Naive thymus-derived CD8-positive, alpha-beta T cell (primary cell): ENCODE measurements around the gene NUAK1. TPM values are rescaled to one million over a fixed set of nuclear protein-coding genes. Genes with fewer than 3 reads are reported as not detected.

Source experiments
- ATAC-seq, 2 donors: fragments of 150-1000 bp; cut with Tn5 transposase in 1 of 2; sonication (Bioruptor Pico), chemical (Tn5 transposase) in 1 of 2; 1 replicate in 1 of 2; 2 replicates in 1 of 2; pipeline ENCODE4 v1.10.0; 2021; ENCODE audit warnings: mild to moderate bottlenecking in 2 of 2, moderate library complexity in 2 of 2
- POLR2A ChIA-PET: fragments of 350-600 bp; sonication (Branson Sonifier 250); formaldehyde crosslinking; loops from one replicate; lab custom pipeline; 2021; ENCODE audit warnings: antibody characterized with exemption; lab: Charles Lee
- DNase-seq, 10 donors: peaks; one replicate each; pipeline versions ENCODE4 v3.0.0 to v3.0.0-alpha.2; 2020 to 2022
- H3K27ac Mint-ChIP-seq, 10 donors: one replicate each; pipeline ENCODE4 v1.8.0; 2020 to 2022; ENCODE audit warnings: mild to moderate bottlenecking in 10 of 10, mixed read lengths in 10 of 10, moderate library complexity in 4 of 10, inconsistent platforms in 1 of 10
- H3K27me3 Mint-ChIP-seq, 5 donors: one replicate each; pipeline ENCODE4 v1.8.0; 2021 to 2022; ENCODE audit warnings: mixed read lengths in 5 of 5
- H3K36me3 Mint-ChIP-seq, 3 donors: one replicate each; pipeline ENCODE4 v1.8.0; 2020 to 2022; ENCODE audit warnings: mixed read lengths in 3 of 3, mild to moderate bottlenecking in 2 of 3, inconsistent platforms in 1 of 3
- H3K4me1 Mint-ChIP-seq, 4 donors: one replicate each; pipeline ENCODE4 v1.8.0; 2021 to 2022; ENCODE audit warnings: mixed read lengths in 4 of 4
- H3K4me3 Mint-ChIP-seq, 10 donors: one replicate each; pipeline ENCODE4 v1.8.0; 2020 to 2022; ENCODE audit warnings: mild to moderate bottlenecking in 10 of 10, mixed read lengths in 10 of 10, moderate library complexity in 6 of 10, inconsistent platforms in 1 of 10
- H3K9me3 Mint-ChIP-seq, 9 donors: one replicate each; pipeline ENCODE4 v1.8.0; 2020 to 2022; ENCODE audit warnings: mixed read lengths in 9 of 9, mild to moderate bottlenecking in 3 of 9, inconsistent platforms in 1 of 9, moderate library complexity in 1 of 9
- polyA plus RNA-seq, 3 donors: library from polyadenylated mRNA; unstranded; fragments of 300-500 nt; fragmentation: Illumina TruSeq; gene quantifications; one replicate each; pipeline ENCODE4 v1.2.3, GENCODE V29; 2021
- total RNA-seq, 8 experiments: library from RNA in 2 of 8; stranded (reverse) in 2 of 8; gene quantifications; one replicate each; pipeline ENCODE4 v1.2.3 and lab custom pipeline; 2021 to 2026

The NUAK1 gene
- total and polyA plus RNA-seq, 5 experiments from 2014 or later = 0.08 TPM; not detected in 4

DNA sequence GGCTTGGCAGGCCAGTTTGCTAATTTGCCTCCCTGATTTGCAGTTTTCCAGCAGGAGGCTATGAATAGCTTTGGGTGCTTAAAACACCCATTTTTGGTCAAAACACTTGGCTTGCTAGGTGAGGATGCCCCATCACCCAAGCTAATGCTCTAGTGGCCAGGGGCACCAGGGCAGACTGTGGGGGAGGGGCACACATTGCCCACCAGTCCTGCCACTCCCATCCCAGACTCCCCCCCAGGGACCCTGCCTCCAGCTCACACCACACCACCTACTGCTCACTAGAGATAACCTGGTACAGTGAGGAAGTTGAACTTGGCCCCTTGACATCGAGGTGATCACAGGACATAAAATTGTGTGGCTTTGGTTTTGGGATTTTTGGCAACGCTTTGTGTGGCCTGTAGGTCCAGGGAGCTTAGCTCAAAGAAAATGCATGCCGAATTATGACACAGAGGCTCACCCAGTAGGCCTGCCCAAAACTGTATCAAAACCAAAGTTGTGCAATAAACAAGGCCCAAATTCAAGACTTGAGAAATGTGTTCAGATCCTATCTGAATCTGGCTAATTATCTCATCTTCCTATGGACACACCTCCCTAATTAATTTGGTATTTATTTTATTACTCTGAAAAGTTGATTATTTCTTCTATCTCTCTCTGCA lies 4.3 kb downstream of the NUAK1 start:
- POLR2A ChIA-PET = no interaction called here
- H3K36me3 Mint-ChIP-seq = peaks cover 0 to 5% (median 0%) of the 10 kb centered on the region in 3 donors
- ATAC-seq = no peak
- peaks cover 39 to 89% (median 54%) of the 10 kb centered on the region in 5 donors for H3K27me3 Mint-ChIP-seq
- no peak overlapping the region for H3K27ac Mint-ChIP-seq
- no peaks in the 10 kb centered on the region for H3K9me3 Mint-ChIP-seq
- H3K4me3 Mint-ChIP-seq = no peak overlapping the region
- H3K4me1 Mint-ChIP-seq = peaks cover 7 to 16% (median 12%) of the 10 kb centered on the region in 4 donors
- no peak for DNase-seq

DNA sequence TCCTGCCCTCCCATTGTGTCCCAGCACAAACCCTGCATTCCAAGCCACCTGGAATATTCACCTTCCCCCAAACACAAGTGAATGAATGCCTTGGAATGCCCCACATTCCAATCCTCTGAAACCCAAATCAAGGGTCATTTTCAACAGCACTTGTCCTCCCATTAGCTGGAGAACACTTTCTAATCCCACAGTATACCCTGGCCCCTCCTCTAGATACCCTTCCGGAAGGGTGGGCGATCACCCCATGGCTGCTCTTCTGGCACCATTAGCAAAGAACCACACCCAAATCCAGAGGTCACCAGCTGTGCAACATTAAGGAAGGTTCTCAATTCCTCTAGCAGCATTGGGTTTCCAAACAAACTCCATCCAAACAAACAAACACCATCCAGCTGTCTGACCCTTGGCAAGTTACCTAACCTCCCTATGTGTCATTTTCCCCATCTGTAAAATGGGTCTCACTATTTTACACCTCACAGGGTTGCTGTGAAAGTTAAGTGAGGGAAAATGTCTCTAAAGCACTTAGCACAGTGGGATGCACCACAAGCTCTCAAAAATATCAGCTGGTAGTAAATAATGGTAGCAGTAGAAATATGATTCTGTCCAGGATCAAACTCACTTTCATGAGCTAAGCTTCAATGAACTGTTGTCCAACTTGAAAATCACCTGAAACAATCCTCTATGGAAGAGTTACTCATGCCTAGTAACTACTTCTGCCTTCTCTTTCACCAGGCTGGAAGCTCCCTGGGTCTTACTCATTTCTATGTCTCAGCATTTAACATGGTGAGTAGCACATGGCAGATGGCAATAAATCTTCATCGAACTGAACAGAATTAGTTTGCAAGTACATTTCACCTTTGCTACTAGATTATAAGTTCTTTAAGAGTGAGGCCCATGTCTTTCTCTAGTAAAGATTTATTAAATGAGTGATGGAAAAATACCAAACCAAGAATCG lies 5.3 kb downstream of the NUAK1 start:
- H3K4me3 Mint-ChIP-seq = no peak overlapping the region
- H3K4me1 Mint-ChIP-seq = peaks cover 7 to 16% (median 12%) of the 10 kb centered on the region in 4 donors
- H3K9me3 Mint-ChIP-seq = no peaks in the 10 kb centered on the region
- POLR2A ChIA-PET = no interaction called here
- DNase-seq (no peak), ATAC-seq (no peak)
- H3K27me3 Mint-ChIP-seq = peaks cover 40 to 94% (median 54%) of the 10 kb centered on the region in 5 donors
- H3K36me3 Mint-ChIP-seq = peaks cover 0 to 5% (median 0%) of the 10 kb centered on the region in 3 donors
- H3K27ac Mint-ChIP-seq = peak overlapping the region in 1 of 10 donors; percentile 9

GRCh38 chr12:106132175-106133135 lies 6.3 kb downstream of the NUAK1 start:
- POLR2A ChIA-PET = no interaction called here
- Mint-ChIP-seq H3K27me3 (peaks cover 35 to 86% (median 49%) of the 10 kb centered on the region in 5 donors), H3K9me3 (no peaks in the 10 kb centered on the region), H3K27ac (no peak overlapping the region), H3K4me3 (no peak overlapping the region), H3K36me3 (peaks cover 0 to 2% (median 0%) of the 10 kb centered on the region in 3 donors), H3K4me1 (peaks cover 4 to 10% (median 6%) of the 10 kb centered on the region in 4 donors)
- no peak for DNase-seq
- ATAC-seq = no peak

GRCh38 chr12:106131676-106132075 lies 7.1 kb downstream of the NUAK1 start:
- peaks cover 4 to 7% (median 6%) of the 10 kb centered on the region in 4 donors for H3K4me1 Mint-ChIP-seq
- peaks cover 29 to 79% (median 41%) of the 10 kb centered on the region in 5 donors for H3K27me3 Mint-ChIP-seq
- no peak overlapping the region for H3K27ac Mint-ChIP-seq
- POLR2A ChIA-PET = no interaction called here
- no peak overlapping the region for H3K4me3 Mint-ChIP-seq
- ATAC-seq = no peak
- no peaks in the 10 kb centered on the region for H3K9me3 Mint-ChIP-seq
- H3K36me3 Mint-ChIP-seq = no peaks in the 10 kb centered on the region
- DNase-seq = no peak

DNA sequence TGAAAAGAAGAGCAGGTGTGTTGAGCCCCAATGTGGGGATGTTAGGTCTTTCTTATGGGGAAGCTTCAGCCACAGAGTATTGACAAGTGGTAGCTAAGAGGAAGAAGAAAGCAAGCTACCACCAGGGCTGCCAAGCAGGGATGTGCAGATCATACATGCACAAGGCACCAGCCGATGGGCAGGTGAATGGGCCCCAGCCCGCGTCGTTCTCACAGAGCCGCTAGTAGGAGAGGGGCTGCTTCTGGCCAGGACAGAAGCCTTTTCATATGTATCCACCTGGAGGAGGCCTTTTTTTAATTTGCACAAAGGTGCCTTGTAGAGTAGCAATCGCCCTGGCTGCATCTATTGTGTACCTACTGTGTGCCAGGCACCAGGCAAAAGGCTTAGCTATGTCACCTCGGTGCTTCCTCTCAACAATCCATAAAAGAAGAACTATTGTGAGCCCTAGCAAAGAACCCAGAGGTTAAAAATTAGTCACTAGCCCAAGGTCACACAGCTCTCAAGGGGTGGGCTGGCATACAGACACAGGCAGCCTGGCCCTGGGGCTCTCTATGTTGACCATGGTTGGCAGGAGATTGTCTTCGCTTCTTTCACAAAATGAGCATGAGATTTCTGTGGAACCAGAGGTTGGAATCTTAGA lies 8.2 kb downstream of the NUAK1 start:
- POLR2A ChIA-PET = no interaction called here
- H3K36me3 Mint-ChIP-seq = no peaks in the 10 kb centered on the region
- no peak overlapping the region for H3K27ac Mint-ChIP-seq
- peaks cover 0 to 1% (median 0%) of the 10 kb centered on the region in 4 donors for H3K4me1 Mint-ChIP-seq
- no peaks in the 10 kb centered on the region for H3K9me3 Mint-ChIP-seq
- peaks cover 27 to 68% (median 35%) of the 10 kb centered on the region in 5 donors for H3K27me3 Mint-ChIP-seq
- ATAC-seq = no peak
- no peak overlapping the region for H3K4me3 Mint-ChIP-seq
- DNase-seq = no peak

- POLR2A ChIA-PET = interaction anchor here (0.6 kb wide), 1 partner anchor 1024 kb away, joined by 3 read pairs; no protein-coding TSS in a partner anchor
- H3K36me3 Mint-ChIP-seq = no peaks in the 10 kb centered on the region
- DNase-seq = no peak
- no peak for ATAC-seq
- H3K9me3 Mint-ChIP-seq = no peaks in the 10 kb centered on the region
- H3K4me3 Mint-ChIP-seq = no peak overlapping the region
- no peak overlapping the region for H3K27ac Mint-ChIP-seq
- H3K4me1 Mint-ChIP-seq = no peaks in the 10 kb centered on the region
- H3K27me3 Mint-ChIP-seq = peaks cover 21 to 49% (median 31%) of the 10 kb centered on the region in 5 donors
Measured at GRCh38 chr12:106128585-106129328, 10.0 kb downstream of the NUAK1 start.

DNA sequence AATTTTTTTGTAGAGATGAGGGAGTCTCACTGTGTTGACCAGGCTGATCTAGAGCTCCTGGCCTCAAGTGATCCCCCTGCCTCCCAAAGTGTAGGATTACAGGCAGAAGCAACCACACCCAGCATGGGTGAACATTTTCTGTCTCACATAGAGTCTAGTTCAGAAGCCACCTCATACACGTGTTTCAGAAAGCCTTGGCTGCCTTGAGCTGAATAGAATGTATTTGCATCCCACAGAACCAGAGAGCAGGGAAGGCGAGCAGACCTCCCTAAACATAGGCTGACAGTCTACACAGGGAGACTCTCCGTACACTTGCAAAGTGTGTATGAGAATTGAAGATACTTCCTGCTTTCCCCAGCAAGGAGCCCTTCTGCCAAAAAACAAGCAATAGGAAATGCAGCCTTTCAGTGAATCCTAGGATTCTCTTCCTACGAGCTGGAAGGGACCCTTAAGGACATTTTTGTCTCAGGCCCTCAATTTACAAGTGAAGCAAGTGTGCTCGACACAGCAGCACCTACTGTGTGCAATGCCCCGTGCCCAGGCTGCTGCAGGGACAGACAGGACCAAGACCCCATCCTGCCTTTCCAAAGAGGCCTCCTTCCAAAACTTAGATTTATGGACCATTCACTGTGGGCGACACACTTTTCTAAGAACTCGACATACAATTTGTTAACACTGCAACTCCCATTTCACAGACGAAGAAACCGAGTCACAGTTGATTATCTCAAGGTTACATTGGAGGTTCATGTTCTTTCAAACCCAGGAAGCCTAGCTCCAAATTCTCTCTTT lies 11.2 kb downstream of the NUAK1 start:
- Mint-ChIP-seq H3K27ac (no peak overlapping the region), H3K36me3 (no peaks in the 10 kb centered on the region), H3K4me3 (no peak overlapping the region), H3K4me1 (no peaks in the 10 kb centered on the region), H3K9me3 (no peaks in the 10 kb centered on the region), H3K27me3 (peaks cover 9 to 45% (median 22%) of the 10 kb centered on the region in 5 donors)
- POLR2A ChIA-PET = interaction anchor here (0.6 kb wide), 1 partner anchor 1023 kb away, joined by 3 read pairs; no protein-coding TSS in a partner anchor
- DNase-seq = no peak
- no peak for ATAC-seq

- Mint-ChIP-seq H3K4me1 (no peaks in the 10 kb centered on the region), H3K27me3 (peaks cover 4 to 45% (median 21%) of the 10 kb centered on the region in 5 donors), H3K36me3 (no peaks in the 10 kb centered on the region), H3K4me3 (no peak overlapping the region), H3K27ac (no peak overlapping the region), H3K9me3 (no peaks in the 10 kb centered on the region)
- ATAC-seq = no peak
- POLR2A ChIA-PET = no interaction called here
- no peak for DNase-seq
Measured at GRCh38 chr12:106126441-106127337, 12.1 kb downstream of the NUAK1 start.

DNA sequence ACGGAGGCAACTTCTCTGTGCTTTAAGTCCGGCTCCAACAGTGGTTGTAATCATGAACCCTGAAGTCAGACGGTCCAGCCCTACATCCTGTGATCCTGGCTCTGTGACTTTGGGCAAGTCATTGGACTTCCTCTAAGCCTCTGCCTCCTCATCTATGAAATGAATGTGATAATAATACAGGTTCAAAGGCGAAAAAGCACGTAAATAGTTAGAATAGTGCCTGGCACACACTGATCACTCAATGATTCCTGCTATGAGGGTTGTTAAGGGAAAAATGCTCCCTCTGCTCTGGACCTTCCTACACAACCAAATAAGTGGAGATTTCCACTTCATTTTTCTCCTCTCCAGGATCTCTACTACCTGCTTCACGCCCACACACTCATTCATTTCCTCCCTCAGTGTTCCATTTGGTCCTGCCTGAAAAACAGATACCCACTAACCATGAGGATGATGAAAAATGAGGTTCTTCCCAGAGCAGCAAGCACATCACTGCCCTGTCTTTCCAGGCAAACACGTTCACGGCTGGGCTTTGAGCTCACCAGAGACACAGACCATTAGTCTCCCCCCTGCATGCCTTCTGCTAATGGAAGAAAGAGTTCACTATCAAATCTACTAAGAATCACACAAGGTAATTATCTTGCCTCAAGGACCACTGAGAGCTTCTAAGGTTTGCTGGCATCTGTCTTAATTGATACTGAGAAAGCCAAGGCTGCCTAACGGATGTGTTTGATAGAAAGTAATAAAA lies 13.2 kb downstream of the NUAK1 start:
- Mint-ChIP-seq H3K27ac (no peak overlapping the region), H3K4me3 (no peak overlapping the region), H3K27me3 (peaks cover 2 to 41% (median 16%) of the 10 kb centered on the region in 5 donors), H3K36me3 (no peaks in the 10 kb centered on the region), H3K9me3 (no peaks in the 10 kb centered on the region), H3K4me1 (no peaks in the 10 kb centered on the region)
- no peak for DNase-seq
- POLR2A ChIA-PET = no interaction called here
- no peak for ATAC-seq
